Naive B cell (primary cell): ENCODE results near the gene RYR2. TPM values are rescaled to one million over a fixed set of nuclear protein-coding genes. Genes with fewer than 3 reads are reported as not detected.

Experiments used
- ATAC-seq, 2 donors: fragments of 150-1000 bp; cut with Tn5 transposase; 2 replicates each; pipeline ENCODE4 v1.10.0; 2021; ENCODE audit warnings: low read depth in 2 of 2, mild to moderate bottlenecking in 2 of 2, moderate library complexity in 2 of 2
- DNase-seq: peaks from one replicate; pipeline ENCODE4 v3.0.0; 2022
- H3K27ac Mint-ChIP-seq, 6 donors: one replicate each; pipeline ENCODE4 v1.8.0; 2020 to 2022; ENCODE audit warnings: mild to moderate bottlenecking in 6 of 6, mixed read lengths in 6 of 6, moderate library complexity in 5 of 6, inconsistent platforms in 2 of 6
- H3K27me3 Mint-ChIP-seq, 3 donors: one replicate each; pipeline ENCODE4 v1.8.0; 2021 to 2022; ENCODE audit warnings: mixed read lengths in 3 of 3, mild to moderate bottlenecking in 1 of 3
- H3K36me3 Mint-ChIP-seq, 2 donors: one replicate each; pipeline ENCODE4 v1.8.0; 2020 to 2022; ENCODE audit warnings: mixed read lengths in 2 of 2, inconsistent platforms in 1 of 2, mild to moderate bottlenecking in 1 of 2
- H3K4me1 Mint-ChIP-seq, 3 donors: one replicate each; pipeline ENCODE4 v1.8.0; 2020 to 2022; ENCODE audit warnings: mixed read lengths in 3 of 3, inconsistent platforms in 1 of 3, mild to moderate bottlenecking in 1 of 3, moderate library complexity in 1 of 3
- H3K4me3 Mint-ChIP-seq, 8 donors: one replicate each; pipeline ENCODE4 v1.8.0; 2020 to 2022; ENCODE audit warnings: mild to moderate bottlenecking in 8 of 8, mixed read lengths in 8 of 8, moderate library complexity in 8 of 8, inconsistent platforms in 2 of 8
- H3K9me3 Mint-ChIP-seq, 7 donors: one replicate each; pipeline ENCODE4 v1.8.0; 2020 to 2022; ENCODE audit warnings: mixed read lengths in 7 of 7, mild to moderate bottlenecking in 5 of 7, inconsistent platforms in 2 of 7, moderate library complexity in 1 of 7
- polyA plus RNA-seq, 6 donors: library from polyadenylated mRNA; unstranded; fragments of 300-500 nt; fragmentation: Illumina TruSeq; gene quantifications; one replicate each; pipeline ENCODE4 v1.2.3, GENCODE V29; 2021; ENCODE audit warnings: low read depth in 6 of 6

The RYR2 gene
- polyA plus RNA-seq, 6 donors from 2014 or later = 0.09 TPM; not detected in 5

GRCh38 chr1:237858992-237859391, 817.0 kb downstream of the RYR2 start:
- Mint-ChIP-seq H3K27me3 (peaks cover 0 to 5% (median 5%) of the 10 kb centered on the region in 3 donors), H3K4me3 (no peak overlapping the region), H3K4me1 (no peaks in the 10 kb centered on the region), H3K9me3 (peaks cover 0 to 4% (median 0%) of the 10 kb centered on the region in 7 donors), H3K27ac (no peak overlapping the region), H3K36me3 (no peaks in the 10 kb centered on the region)
- ATAC-seq = no peak
- no peak for DNase-seq

GRCh38 chr1:237861944-237862343, 820.0 kb downstream of the RYR2 start:
- Mint-ChIP-seq H3K4me1 (peaks cover 2 to 6% (median 3%) of the 10 kb centered on the region in 3 donors), H3K27ac (no peak overlapping the region), H3K4me3 (no peak overlapping the region), H3K27me3 (peaks cover 0 to 12% (median 5%) of the 10 kb centered on the region in 3 donors), H3K36me3 (no peaks in the 10 kb centered on the region), H3K9me3 (peaks cover 0 to 2% (median 0%) of the 10 kb centered on the region in 7 donors)
- DNase-seq (no peak), ATAC-seq (no peak)

- H3K27ac Mint-ChIP-seq = no peak overlapping the region
- DNase-seq (no peak), ATAC-seq (no peak)
- H3K27me3 Mint-ChIP-seq = peaks cover 0 to 12% (median 5%) of the 10 kb centered on the region in 3 donors
- H3K36me3 Mint-ChIP-seq = no peaks in the 10 kb centered on the region
- peaks cover 0 to 2% (median 0%) of the 10 kb centered on the region in 7 donors for H3K9me3 Mint-ChIP-seq
- H3K4me3 Mint-ChIP-seq = no peak overlapping the region
- peaks cover 2 to 6% (median 3%) of the 10 kb centered on the region in 3 donors for H3K4me1 Mint-ChIP-seq
Observed at GRCh38 chr1:237863234-237863633, 821.2 kb downstream of the RYR2 start.

GRCh38 chr1:237864338-237865244, 822.6 kb downstream of the RYR2 start:
- Mint-ChIP-seq H3K36me3 (no peaks in the 10 kb centered on the region), H3K4me3 (peak overlapping the region in 3 of 8 donors; percentile 1 to 69 (median 48)), H3K4me1 (peaks cover 2 to 6% (median 3%) of the 10 kb centered on the region in 3 donors), H3K27me3 (peaks cover 0 to 12% (median 10%) of the 10 kb centered on the region in 3 donors), H3K9me3 (peaks cover 0 to 2% (median 0%) of the 10 kb centered on the region in 7 donors), H3K27ac (peak overlapping the region in 1 of 6 donors; percentile 27)
- DNase-seq = no peak
- ATAC-seq = no peak

GRCh38 chr1:237867380-237867888, 825.5 kb downstream of the RYR2 start:
- DNase-seq (no peak), ATAC-seq (no peak)
- H3K9me3 Mint-ChIP-seq = peaks cover 0 to 7% (median 0%) of the 10 kb centered on the region in 7 donors
- H3K27me3 Mint-ChIP-seq = peaks cover 0 to 12% (median 6%) of the 10 kb centered on the region in 3 donors
- no peak overlapping the region for H3K27ac Mint-ChIP-seq
- H3K4me1 Mint-ChIP-seq = peaks cover 2 to 6% (median 3%) of the 10 kb centered on the region in 3 donors
- H3K4me3 Mint-ChIP-seq = no peak overlapping the region
- H3K36me3 Mint-ChIP-seq = no peaks in the 10 kb centered on the region

GRCh38 chr1:237868817-237869600, 827.0 kb downstream of the RYR2 start:
- ATAC-seq (no peak), DNase-seq (no peak)
- Mint-ChIP-seq H3K27me3 (peaks cover 0 to 7% (median 6%) of the 10 kb centered on the region in 3 donors), H3K9me3 (peaks cover 0 to 7% (median 0%) of the 10 kb centered on the region in 7 donors), H3K36me3 (no peaks in the 10 kb centered on the region), H3K27ac (no peak overlapping the region), H3K4me3 (no peak overlapping the region), H3K4me1 (peaks cover 2 to 6% (median 3%) of the 10 kb centered on the region in 3 donors)

DNA sequence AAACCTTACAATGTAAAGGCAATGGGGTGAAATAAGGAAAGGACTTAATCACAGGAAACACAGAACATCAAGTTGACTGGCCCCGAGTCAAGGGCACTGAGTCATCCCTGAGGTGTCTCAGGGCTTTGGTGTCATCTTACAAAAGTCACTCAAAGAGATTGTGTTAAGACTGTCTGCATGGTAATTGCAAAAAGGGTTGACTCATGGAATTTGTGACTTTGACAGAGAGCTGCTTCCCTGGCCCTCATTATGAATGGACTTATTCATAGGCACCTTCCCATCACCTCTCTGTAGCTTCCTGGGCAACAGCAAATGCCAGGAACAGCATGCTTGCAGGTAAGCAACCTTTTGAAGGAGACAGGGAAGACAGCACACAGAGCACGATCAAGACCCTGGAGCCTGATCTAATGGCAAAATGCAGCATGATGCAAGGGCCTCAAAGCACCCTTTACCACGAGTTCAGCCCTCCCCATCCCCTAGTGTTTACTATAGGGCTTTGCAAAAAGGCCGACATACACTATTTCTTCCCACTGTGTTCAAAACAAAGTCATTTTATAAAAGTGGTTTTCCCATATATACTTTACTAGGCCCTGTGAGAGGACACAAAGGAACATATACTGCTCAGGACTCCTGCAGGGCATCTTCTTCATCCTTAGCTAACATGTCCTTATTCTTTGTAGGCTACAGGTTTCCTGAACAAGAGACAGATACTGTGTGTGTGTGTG, 831.7 kb downstream of the RYR2 start:
- Mint-ChIP-seq H3K27me3 (peaks cover 0 to 6% (median 0%) of the 10 kb centered on the region in 3 donors), H3K4me1 (no peaks in the 10 kb centered on the region), H3K27ac (no peak overlapping the region), H3K36me3 (no peaks in the 10 kb centered on the region), H3K9me3 (peaks cover 0 to 7% (median 0%) of the 10 kb centered on the region in 7 donors), H3K4me3 (no peak overlapping the region)
- DNase-seq = no peak
- ATAC-seq = no peak

- H3K4me1 Mint-ChIP-seq = no peaks in the 10 kb centered on the region
- peaks cover 0 to 5% (median 0%) of the 10 kb centered on the region in 7 donors for H3K9me3 Mint-ChIP-seq
- no peaks in the 10 kb centered on the region for H3K27me3 Mint-ChIP-seq
- H3K27ac Mint-ChIP-seq = no peak overlapping the region
- no peaks in the 10 kb centered on the region for H3K36me3 Mint-ChIP-seq
- ATAC-seq = no peak
- DNase-seq = no peak
- no peak overlapping the region for H3K4me3 Mint-ChIP-seq
Observed at GRCh38 chr1:237875291-237875690, 833.3 kb downstream of the RYR2 start.

DNA sequence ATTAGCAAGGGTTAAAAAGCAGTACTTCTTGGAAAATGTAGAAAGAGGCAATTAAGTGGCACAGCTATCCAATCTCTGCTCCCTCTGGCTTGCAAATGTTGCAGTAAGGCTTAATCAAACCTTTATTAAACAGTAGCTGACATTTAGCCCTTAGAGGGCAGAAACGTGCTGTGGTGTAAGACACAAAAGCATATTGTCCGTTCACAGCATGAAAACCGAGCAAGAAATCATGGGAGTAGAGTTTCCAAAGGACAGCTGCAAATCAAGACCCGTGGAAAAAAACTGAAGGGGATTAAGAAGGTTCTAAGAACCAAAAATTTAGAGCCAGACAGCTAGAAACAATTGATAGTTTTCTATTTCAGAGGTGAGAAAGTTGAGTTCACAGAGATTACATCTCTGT, 835.6 kb downstream of the RYR2 start:
- H3K27ac Mint-ChIP-seq = no peak overlapping the region
- no peaks in the 10 kb centered on the region for H3K27me3 Mint-ChIP-seq
- H3K9me3 Mint-ChIP-seq = peaks cover 0 to 3% (median 0%) of the 10 kb centered on the region in 7 donors
- no peaks in the 10 kb centered on the region for H3K36me3 Mint-ChIP-seq
- H3K4me1 Mint-ChIP-seq = no peaks in the 10 kb centered on the region
- no peak overlapping the region for H3K4me3 Mint-ChIP-seq
- no peak for DNase-seq
- ATAC-seq = no peak

DNA sequence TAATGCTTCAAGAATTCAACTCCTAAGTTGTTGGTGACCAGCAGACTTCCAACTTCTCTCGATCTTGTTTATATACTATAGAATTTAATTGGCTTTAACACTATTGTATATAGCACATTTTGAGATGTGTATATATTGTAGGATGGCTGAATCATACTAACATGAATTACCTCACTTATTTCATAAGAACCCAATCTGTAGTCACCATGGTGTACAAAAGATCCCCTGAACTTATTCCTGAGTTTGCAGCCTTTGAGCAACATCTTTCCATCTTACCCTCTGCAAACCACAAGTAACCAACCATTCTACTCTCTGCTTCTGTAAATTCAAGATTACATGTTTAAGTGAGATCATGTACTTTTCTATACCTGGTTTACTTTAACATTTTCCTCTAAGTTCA, 836.4 kb downstream of the RYR2 start:
- Mint-ChIP-seq H3K4me1 (no peaks in the 10 kb centered on the region), H3K4me3 (no peak overlapping the region), H3K36me3 (no peaks in the 10 kb centered on the region), H3K27ac (no peak overlapping the region), H3K27me3 (no peaks in the 10 kb centered on the region), H3K9me3 (peaks cover 0 to 5% (median 3%) of the 10 kb centered on the region in 7 donors)
- DNase-seq (no peak), ATAC-seq (no peak)

- DNase-seq = no peak
- H3K36me3 Mint-ChIP-seq = no peaks in the 10 kb centered on the region
- peaks cover 0 to 7% (median 4%) of the 10 kb centered on the region in 7 donors for H3K9me3 Mint-ChIP-seq
- H3K27ac Mint-ChIP-seq = no peak overlapping the region
- no peak overlapping the region for H3K4me3 Mint-ChIP-seq
- H3K27me3 Mint-ChIP-seq = no peaks in the 10 kb centered on the region
- no peak for ATAC-seq
- H3K4me1 Mint-ChIP-seq = no peaks in the 10 kb centered on the region
Observed at GRCh38 chr1:237879195-237879594, 837.2 kb downstream of the RYR2 start.
